Adrenal gland (tissue), 5 donors: ENCODE results near the gene KCNK15.

Source experiments
- CTCF ChIP-seq, 6 experiments: fragments of 450-650 bp in 4 of 6; fragments of 200-600 bp in 2 of 6; sonication (generic) in 1 of 6; IDR thresholded peaks; 1 replicate in 5 of 6; 2 replicates in 1 of 6; pipeline versions ENCODE4 v1.5.1 to v1.8.0; 2016 to 2021; ENCODE audit warnings: antibody characterized with exemption in 6 of 6, mild to moderate bottlenecking in 2 of 6, moderate library complexity in 1 of 6
- POLR2A ChIP-seq, 2 donors: fragments of 450-650 bp; IDR thresholded peaks; one replicate each; pipeline ENCODE4 v1.6.1; 2017; ENCODE audit warnings: antibody characterized with exemption in 2 of 2, mild to moderate bottlenecking in 2 of 2, moderate library complexity in 1 of 2
- donor health status: DM: no; HTN: no; CAD: no.

GRCh38 chr20:44706301-44707017 lies 39.2 kb upstream of the KCNK15 start:
- TF ChIP-seq CTCF (IDR thresholded peaks at IDR 0.05) = no peak
- no peak for TF ChIP-seq POLR2A (IDR thresholded peaks at IDR 0.05)
